Astrocyte (in vitro differentiated cells and primary cell): Measurements from ENCODE around the gene PPIL6. TPM values are rescaled to one million over a fixed set of nuclear protein-coding genes. Genes with fewer than 3 reads are reported as not detected.
A peak's percentile ranks its signal among the peaks of the same experiment; 100 is the strongest.

Source experiments
- DNase-seq: peaks from one replicate; pipeline ENCODE4 v3.0.0-alpha.2; 2010; ENCODE audit warnings: low read depth
- FAIRE-seq: peaks from 2 replicates; lab custom pipeline; 2011; peaks lifted over from hg19 to GRCh38; lab: Jason Lieb, UNC
- H2AFZ ChIP-seq: 2 replicates; pipeline ENCODE4 v1.6.0; 2012; ENCODE audit warnings: low read depth, low read length, inconsistent platforms
- H3K27ac ChIP-seq: 2 replicates; pipeline ENCODE4 v1.5.1; 2011; ENCODE audit warnings: low read depth, low read length, inconsistent platforms
- H3K27me3 ChIP-seq: 2 replicates; pipeline ENCODE4 v1.6.0; 2011; ENCODE audit warnings: low read length, inconsistent platforms; ENCODE audit not compliant: insufficient read depth
- H3K36me3 ChIP-seq: 2 replicates; pipeline ENCODE4 v1.5.1; 2011; ENCODE audit warnings: low read length, inconsistent platforms; ENCODE audit not compliant: insufficient read depth
- H3K4me1 ChIP-seq: 2 replicates; pipeline ENCODE4 v1.5.1; 2011; ENCODE audit warnings: low read length, inconsistent platforms; ENCODE audit not compliant: insufficient read depth
- H3K4me2 ChIP-seq: 2 replicates; pipeline ENCODE4 v1.6.0; 2012; ENCODE audit warnings: low read length, inconsistent platforms
- H3K4me3 ChIP-seq: 2 replicates; pipeline ENCODE4 v1.5.1; 2011; ENCODE audit warnings: low read depth, mild to moderate bottlenecking, low read length, inconsistent platforms; ENCODE audit not compliant: insufficient read depth
- H3K79me2 ChIP-seq: 2 replicates; pipeline ENCODE4 v1.6.0; 2012; ENCODE audit warnings: mild to moderate bottlenecking, low read length, inconsistent platforms; ENCODE audit not compliant: insufficient read depth
- H3K9ac ChIP-seq: 2 replicates; pipeline ENCODE4 v1.6.0; 2012; ENCODE audit warnings: mild to moderate bottlenecking, low read length, inconsistent platforms
- H3K9me3 ChIP-seq: 2 replicates; pipeline ENCODE4 v1.5.1; 2012; ENCODE audit warnings: low read depth, mild to moderate bottlenecking, low read length, inconsistent platforms; ENCODE audit not compliant: insufficient read depth
- H4K20me1 ChIP-seq: 2 replicates; pipeline ENCODE4 v1.6.0; 2012; ENCODE audit warnings: low read length, inconsistent platforms; ENCODE audit not compliant: insufficient read depth
- H3K27ac Mint-ChIP-seq: one replicate; pipeline ENCODE4 v1.8.0; 2021; ENCODE audit warnings: mild to moderate bottlenecking, mixed read lengths; ENCODE audit not compliant: unreplicated experiment
- H3K27me3 Mint-ChIP-seq: one replicate; pipeline ENCODE4 v1.8.0; 2021; ENCODE audit warnings: low read depth, mixed read lengths; ENCODE audit not compliant: unreplicated experiment
- H3K36me3 Mint-ChIP-seq: one replicate; pipeline ENCODE4 v1.8.0; 2021; ENCODE audit warnings: low read depth, mixed read lengths; ENCODE audit not compliant: unreplicated experiment
- H3K4me1 Mint-ChIP-seq: one replicate; pipeline ENCODE4 v1.8.0; 2021; ENCODE audit warnings: low read depth, mixed read lengths; ENCODE audit not compliant: unreplicated experiment
- H3K4me3 Mint-ChIP-seq: one replicate; pipeline ENCODE4 v1.8.0; 2021; ENCODE audit warnings: mild to moderate bottlenecking, moderate library complexity, mixed read lengths; ENCODE audit not compliant: unreplicated experiment
- H3K9me3 Mint-ChIP-seq: one replicate; pipeline ENCODE4 v1.8.0; 2021; ENCODE audit warnings: mild to moderate bottlenecking, mixed read lengths; ENCODE audit not compliant: unreplicated experiment
- CTCF ChIP-seq: IDR thresholded peaks from 2 replicates; pipeline ENCODE4 v1.5.1; 2011; ENCODE audit warnings: low read depth, mild to moderate bottlenecking, inconsistent platforms, low read length, moderate library complexity; ENCODE audit not compliant: insufficient read depth
- EZH2 ChIP-seq: IDR thresholded peaks from 2 replicates; pipeline ENCODE4 v1.6.1; 2012; ENCODE audit warnings: mild to moderate bottlenecking, low read length, inconsistent platforms; ENCODE audit not compliant: insufficient read depth
- total RNA-seq: library from RNA; stranded (reverse); gene quantifications from 2 replicates; pipeline ENCODE4 v1.2.1, GENCODE V29; 2021

The PPIL6 gene
- total RNA-seq, 1 donor from 2014 or later, result 1.7 TPM

GRCh38 chr6:109455437-109456110 is 15.1 kb upstream of the PPIL6 start, which contains the start of gene MICAL1:
MICAL1 (minus strand) TSS chr6:109455772; CDS start chr6:109454196, 1,576 bp downstream.
- no peak for TF ChIP-seq EZH2
- TF ChIP-seq CTCF, result no peak
- H3K9ac ChIP-seq, result peak within 1 kb of the TSS; percentile 88
- H3K27me3 Mint-ChIP-seq, result no peaks in the 10 kb centered on the region
- H3K27ac Mint-ChIP-seq, result no peak within 1 kb of the TSS
- H3K9me3 ChIP-seq, result no peaks in the 10 kb centered on the region
- H3K4me2 ChIP-seq, result peak within 1 kb of the TSS; percentile 95
- H3K4me3 Mint-ChIP-seq, result peak within 1 kb of the TSS; percentile 95
- H3K36me3 Mint-ChIP-seq, result peaks cover 13% of the 10 kb centered on the region
- H3K9me3 Mint-ChIP-seq, result no peaks in the 10 kb centered on the region
- peaks cover 23% of the 10 kb centered on the region for H3K79me2 ChIP-seq
- peaks cover 16% of the 10 kb centered on the region for H3K4me1 ChIP-seq
- peaks cover 18% of the 10 kb centered on the region for H4K20me1 ChIP-seq
- H3K27me3 ChIP-seq, result no peaks in the 10 kb centered on the region
- peak within 1 kb of the TSS; percentile 59 for H3K27ac ChIP-seq
- peak; percentile 43 for DNase-seq
- H3K4me1 Mint-ChIP-seq, result peaks cover 6% of the 10 kb centered on the region
- H3K4me3 ChIP-seq, result peak within 1 kb of the TSS; percentile 93
- no peak for FAIRE-seq
- peak within 1 kb of the TSS; percentile 89 for H2AFZ ChIP-seq
- H3K36me3 ChIP-seq, result peaks cover 6% of the 10 kb centered on the region

GRCh38 chr6:109454496-109455436 is 14.3 kb upstream of the PPIL6 start:
- no peak for DNase-seq

More at GRCh38 chr6:109454496-109455436, 14.3 kb upstream of the PPIL6 start:
- Histone ChIP-seq H2AFZ (peak overlapping the region; percentile 89), H3K9ac (peak overlapping the region; percentile 88), H3K27me3 (no peaks in the 10 kb centered on the region), H3K4me3 (peak overlapping the region; percentile 93), H3K9me3 (no peaks in the 10 kb centered on the region), H4K20me1 (peaks cover 26% of the 10 kb centered on the region), H3K36me3 (peaks cover 6% of the 10 kb centered on the region), H3K4me2 (peak overlapping the region; percentile 95), H3K79me2 (peaks cover 23% of the 10 kb centered on the region), H3K4me1 (peaks cover 16% of the 10 kb centered on the region), H3K27ac (peak overlapping the region; percentile 59)
- Mint-ChIP-seq H3K36me3 (peaks cover 13% of the 10 kb centered on the region), H3K27ac (no peak overlapping the region), H3K4me3 (peak overlapping the region; percentile 95), H3K4me1 (peaks cover 6% of the 10 kb centered on the region), H3K9me3 (no peaks in the 10 kb centered on the region), H3K27me3 (no peaks in the 10 kb centered on the region)
- FAIRE-seq, result no peak
- TF ChIP-seq CTCF (no peak), EZH2 (no peak)
